ENCODE data around the gene ADPRS.

Gene ADPRS

GRCh38 chr1:36123356-36123755 is 34.7 kb downstream of the ADPRS start:
- DNase-seq: no peak
- Histone ChIP-seq H3K9ac (ENCODE audit: low read depth, low read length) (no peak overlapping the region), H3K27me3 (ENCODE audit: insufficient read depth, low read length, poor library complexity) (no peaks in the 10 kb centered on the region)

GRCh38 chr1:36124404-36125128 is 35.9 kb downstream of the ADPRS start:
- Histone ChIP-seq H3K27me3 (ENCODE audit: insufficient read depth, low read length, poor library complexity) (no peaks in the 10 kb centered on the region), H3K9ac (ENCODE audit: low read depth, low read length) (no peak overlapping the region), H3K4me2 (ENCODE audit: insufficient read depth, low read length) (no peak overlapping the region), H3K9me3 (ENCODE audit: insufficient read depth, low read length, severe bottlenecking) (no peaks in the 10 kb centered on the region), H3K4me1 (ENCODE audit: insufficient read depth, low read length) (no peaks in the 10 kb centered on the region), H3K4me3 (ENCODE audit: low read depth in 1 of 2, low read length in 2 of 2) (no peak overlapping the region), H4K20me1 (ENCODE audit: insufficient read depth, low read length) (no peaks in the 10 kb centered on the region), H2AFZ (ENCODE audit: low read depth, low read length) (no peak overlapping the region), H3K79me2 (ENCODE audit: insufficient read depth, low read length) (no peaks in the 10 kb centered on the region), H3K36me3 (ENCODE audit: insufficient read depth, low read length) (no peaks in the 10 kb centered on the region), H3K27ac (ENCODE audit: low read length) (no peak overlapping the region)
- TF ChIP-seq EZH2 (IDR thresholded peaks at IDR 0.05; ENCODE audit: borderline replicate concordance, low read depth, low read length, severe bottlenecking): no peak
- TF ChIP-seq CTCF (IDR thresholded peaks at IDR 0.05; ENCODE audit: borderline replicate concordance, extremely low read depth, low read length, poor library complexity, severe bottlenecking): no peak
- no peak for ATAC-seq (ENCODE audit: insufficient read depth, low read depth)
- DNase-seq: no peak

More at GRCh38 chr1:36123356-36123755, 34.7 kb downstream of the ADPRS start:
- no peak for ATAC-seq (ENCODE audit: insufficient read depth, low read depth)
- no peaks in the 10 kb centered on the region for H3K36me3 ChIP-seq (ENCODE audit: insufficient read depth, low read length)
- H3K4me3 ChIP-seq (ENCODE audit: low read depth in 1 of 2, low read length in 2 of 2): no peak overlapping the region
- no peak overlapping the region for H3K4me2 ChIP-seq (ENCODE audit: insufficient read depth, low read length)
- H3K27ac ChIP-seq (ENCODE audit: low read length): no peak overlapping the region
- no peak overlapping the region for H2AFZ ChIP-seq (ENCODE audit: low read depth, low read length)
- TF ChIP-seq CTCF (IDR thresholded peaks at IDR 0.05; ENCODE audit: borderline replicate concordance, extremely low read depth, low read length, poor library complexity, severe bottlenecking): no peak
- no peak for TF ChIP-seq EZH2 (IDR thresholded peaks at IDR 0.05; ENCODE audit: borderline replicate concordance, low read depth, low read length, severe bottlenecking)
- no peaks in the 10 kb centered on the region for H4K20me1 ChIP-seq (ENCODE audit: insufficient read depth, low read length)
- no peaks in the 10 kb centered on the region for H3K79me2 ChIP-seq (ENCODE audit: insufficient read depth, low read length)
- no peaks in the 10 kb centered on the region for H3K4me1 ChIP-seq (ENCODE audit: insufficient read depth, low read length)
- no peaks in the 10 kb centered on the region for H3K9me3 ChIP-seq (ENCODE audit: insufficient read depth, low read length, severe bottlenecking)

- H3K4me1 ChIP-seq (ENCODE audit: insufficient read depth, low read length): no peaks in the 10 kb centered on the region
- ATAC-seq (ENCODE audit: insufficient read depth, low read depth): no peak
- H3K36me3 ChIP-seq (ENCODE audit: insufficient read depth, low read length): no peaks in the 10 kb centered on the region
- H3K79me2 ChIP-seq (ENCODE audit: insufficient read depth, low read length): no peaks in the 10 kb centered on the region
- H2AFZ ChIP-seq (ENCODE audit: low read depth, low read length): no peak within 1 kb of the TSS
- TF ChIP-seq EZH2 (IDR thresholded peaks at IDR 0.05; ENCODE audit: borderline replicate concordance, low read depth, low read length, severe bottlenecking) (no peak), CTCF (IDR thresholded peaks at IDR 0.05; ENCODE audit: borderline replicate concordance, extremely low read depth, low read length, poor library complexity, severe bottlenecking) (no peak)
- no peak for DNase-seq
- H3K9me3 ChIP-seq (ENCODE audit: insufficient read depth, low read length, severe bottlenecking): no peaks in the 10 kb centered on the region
- no peak within 1 kb of the TSS for H3K27ac ChIP-seq (ENCODE audit: low read length)
- H3K4me3 ChIP-seq (ENCODE audit: low read depth in 1 of 2, low read length in 2 of 2): no peak within 1 kb of the TSS
- H3K27me3 ChIP-seq (ENCODE audit: insufficient read depth, low read length, poor library complexity): no peaks in the 10 kb centered on the region
- no peak within 1 kb of the TSS for H3K9ac ChIP-seq (ENCODE audit: low read depth, low read length)
- no peaks in the 10 kb centered on the region for H4K20me1 ChIP-seq (ENCODE audit: insufficient read depth, low read length)
- no peak within 1 kb of the TSS for H3K4me2 ChIP-seq (ENCODE audit: insufficient read depth, low read length)
Observed at GRCh38 chr1:36125129-36125991, 36.7 kb downstream of the ADPRS start, which contains the start of gene COL8A2. Gene COL8A2, minus strand, starts transcription at chr1:36125222. Its CDS starts 24,980 bp downstream, at chr1:36100242.

Measured in DND-41 (cell line).